Mucosa of stomach (tissue), 1 donor: ENCODE data around the gene USP7.
A peak's percentile ranks its signal among the peaks of the same experiment; 100 is the strongest.
"Not testable (repeated sequence)": the region's sequence is repeated elsewhere in the genome, so short reads cannot be mapped to it uniquely, and the experiment has no call there.

Experiments
- H3K27me3 ChIP-seq: one replicate; pipeline ENCODE4 v1.7.0; 2013; ENCODE audit warnings: mild to moderate bottlenecking, low read length; ENCODE audit not compliant: control insufficient read depth, insufficient read depth
- H3K36me3 ChIP-seq: one replicate; pipeline ENCODE4 v1.7.0; 2013; ENCODE audit warnings: low read length; ENCODE audit not compliant: control insufficient read depth, insufficient read depth
- H3K4me1 ChIP-seq: one replicate; pipeline ENCODE4 v1.7.0; 2013; ENCODE audit warnings: mild to moderate bottlenecking, low read length; ENCODE audit not compliant: control insufficient read depth, insufficient read depth
- H3K4me3 ChIP-seq: one replicate; pipeline ENCODE4 v1.7.0; 2013; ENCODE audit warnings: low read length
- H3K9ac ChIP-seq: one replicate; pipeline ENCODE4 v1.7.0; 2013; ENCODE audit warnings: mild to moderate bottlenecking, low read length, moderate library complexity
- H3K9me3 ChIP-seq: one replicate; pipeline ENCODE4 v1.7.0; 2013; ENCODE audit warnings: mild to moderate bottlenecking, low read length, moderate library complexity; ENCODE audit not compliant: control insufficient read depth
- donor health status: Pancreatic carcinoma.

USP7 gene

GRCh38 chr16:8969202-8969897 lies 5.6 kb upstream of the USP7 start:
- H3K9me3 ChIP-seq, H3K4me1 ChIP-seq, H3K4me3 ChIP-seq, H3K9ac ChIP-seq, H3K36me3 ChIP-seq, H3K27me3 ChIP-seq: not testable (repeated sequence)

GRCh38 chr16:8968054-8968453 lies 4.3 kb upstream of the USP7 start:
- not testable (repeated sequence) for H3K4me1 ChIP-seq, H3K36me3 ChIP-seq, H3K9ac ChIP-seq

GRCh38 chr16:8967132-8967821 lies 3.6 kb upstream of the USP7 start:
- H3K36me3 ChIP-seq, result no peaks in the 10 kb centered on the region
- no peak overlapping the region for H3K4me3 ChIP-seq
- H3K9me3 ChIP-seq, result no peaks in the 10 kb centered on the region
- peaks cover 9% of the 10 kb centered on the region for H3K4me1 ChIP-seq
- no peak overlapping the region for H3K9ac ChIP-seq
- H3K27me3 ChIP-seq, result no peaks in the 10 kb centered on the region

More at GRCh38 chr16:8968054-8968453, 4.3 kb upstream of the USP7 start:
- H3K9me3 ChIP-seq, H3K4me3 ChIP-seq, H3K27me3 ChIP-seq: not testable (repeated sequence)

- Histone ChIP-seq H3K4me3 (no peak overlapping the region), H3K9ac (no peak overlapping the region), H3K27me3 (no peaks in the 10 kb centered on the region), H3K9me3 (no peaks in the 10 kb centered on the region), H3K4me1 (peaks cover 12% of the 10 kb centered on the region), H3K36me3 (no peaks in the 10 kb centered on the region)
These were observed 3.1 kb upstream of the USP7 start for GRCh38 chr16:8966817-8967131.

GRCh38 chr16:8964462-8964861 lies 756 bp upstream of the USP7 start:
- H3K4me1 ChIP-seq, result peaks cover 35% of the 10 kb centered on the region
- H3K4me3 ChIP-seq, result peak overlapping the region; percentile 19
- no peaks in the 10 kb centered on the region for H3K27me3 ChIP-seq
- H3K9ac ChIP-seq, result peak overlapping the region; percentile 74
- no peaks in the 10 kb centered on the region for H3K36me3 ChIP-seq
- no peaks in the 10 kb centered on the region for H3K9me3 ChIP-seq

GRCh38 chr16:8963010-8963820 lies 491 bp downstream of the USP7 start:
- H3K4me3 ChIP-seq, result peak overlapping the region; percentile 17
- no peaks in the 10 kb centered on the region for H3K36me3 ChIP-seq
- no peaks in the 10 kb centered on the region for H3K27me3 ChIP-seq
- peak overlapping the region; percentile 78 for H3K9ac ChIP-seq
- peaks cover 45% of the 10 kb centered on the region for H3K4me1 ChIP-seq
- H3K9me3 ChIP-seq, result no peaks in the 10 kb centered on the region

- Histone ChIP-seq H3K9me3 (no peaks in the 10 kb centered on the region), H3K27me3 (no peaks in the 10 kb centered on the region), H3K4me3 (peak overlapping the region; percentile 17), H3K4me1 (peaks cover 51% of the 10 kb centered on the region), H3K36me3 (no peaks in the 10 kb centered on the region), H3K9ac (peak overlapping the region; percentile 78)
These were observed 1.2 kb downstream of the USP7 start for GRCh38 chr16:8962393-8963009.

- H3K4me1 ChIP-seq, result peaks cover 56% of the 10 kb centered on the region
- H3K4me3 ChIP-seq, result peak overlapping the region; percentile 17
- H3K9ac ChIP-seq, result peak overlapping the region; percentile 78
- H3K36me3 ChIP-seq, result no peaks in the 10 kb centered on the region
- no peaks in the 10 kb centered on the region for H3K9me3 ChIP-seq
- no peaks in the 10 kb centered on the region for H3K27me3 ChIP-seq
These were observed 1.8 kb downstream of the USP7 start for GRCh38 chr16:8961811-8962390.

- Histone ChIP-seq H3K4me1 (peaks cover 65% of the 10 kb centered on the region), H3K4me3 (no peak overlapping the region), H3K9me3 (no peaks in the 10 kb centered on the region), H3K9ac (no peak overlapping the region), H3K36me3 (no peaks in the 10 kb centered on the region), H3K27me3 (no peaks in the 10 kb centered on the region)
These were observed 3.0 kb downstream of the USP7 start for GRCh38 chr16:8960788-8961109.

- no peaks in the 10 kb centered on the region for H3K36me3 ChIP-seq
- H3K9me3 ChIP-seq, result no peaks in the 10 kb centered on the region
- no peak overlapping the region for H3K9ac ChIP-seq
- H3K27me3 ChIP-seq, result no peaks in the 10 kb centered on the region
- H3K4me3 ChIP-seq, result no peak overlapping the region
- H3K4me1 ChIP-seq, result peaks cover 67% of the 10 kb centered on the region
These were observed 3.6 kb downstream of the USP7 start for GRCh38 chr16:8959921-8960787.
